Measurements from ENCODE around the gene ZKSCAN5.
"Not testable (repeated sequence)": the region's sequence is repeated elsewhere in the genome, so short reads cannot be mapped to it uniquely, and the experiment has no call there.

The ZKSCAN5 gene

GRCh38 chr7:99525713-99526440 lies 21.4 kb downstream of the ZKSCAN5 start:
- Histone ChIP-seq H3K9me3 (ENCODE audit: control insufficient read depth, insufficient read depth, low read length) (no peaks in the 10 kb centered on the region), H3K36me3 (ENCODE audit: control insufficient read depth, insufficient read depth, low read length) (peaks cover 9% of the 10 kb centered on the region), H3K27ac (ENCODE audit: low read length) (no peak overlapping the region), H3K4me1 (ENCODE audit: control insufficient read depth, insufficient read depth, low read length) (no peaks in the 10 kb centered on the region), H3K4me3 (ENCODE audit: low read length) (no peak overlapping the region), H3K27me3 (ENCODE audit: control insufficient read depth, insufficient read depth, low read length) (no peaks in the 10 kb centered on the region)
- DNase-seq (ENCODE audit: low read depth, low spot score), result no peak
- no CpG with 5 or more reads among the region's 21 CpGs for WGBS (ENCODE audit: insufficient coverage, insufficient read length)

DNA sequence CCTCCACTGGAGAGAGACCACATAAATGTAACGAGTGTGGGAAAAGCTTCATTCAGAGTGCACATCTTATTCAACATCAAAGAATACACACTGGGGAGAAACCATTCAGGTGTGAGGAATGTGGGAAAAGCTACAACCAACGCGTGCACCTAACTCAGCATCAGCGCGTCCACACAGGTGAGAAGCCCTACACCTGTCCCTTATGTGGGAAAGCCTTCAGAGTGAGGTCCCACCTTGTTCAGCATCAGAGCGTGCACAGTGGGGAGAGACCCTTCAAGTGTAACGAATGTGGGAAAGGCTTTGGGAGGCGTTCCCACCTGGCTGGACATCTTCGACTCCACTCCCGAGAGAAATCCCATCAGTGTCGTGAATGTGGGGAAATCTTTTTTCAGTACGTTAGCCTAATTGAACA lies 26.9 kb downstream of the ZKSCAN5 start:
- DNase-seq (ENCODE audit: low read depth, low spot score), result no peak
- WGBS (ENCODE audit: insufficient coverage, insufficient read length), result no CpG with 5 or more reads among the region's 12 CpGs
- H3K4me1 ChIP-seq (ENCODE audit: control insufficient read depth, insufficient read depth, low read length), result no peaks in the 10 kb centered on the region
- peaks cover 21% of the 10 kb centered on the region for H3K36me3 ChIP-seq (ENCODE audit: control insufficient read depth, insufficient read depth, low read length)
- no peak overlapping the region for H3K27ac ChIP-seq (ENCODE audit: low read length)
- H3K9me3 ChIP-seq (ENCODE audit: control insufficient read depth, insufficient read depth, low read length), result peaks cover 10% of the 10 kb centered on the region
- H3K27me3 ChIP-seq (ENCODE audit: control insufficient read depth, insufficient read depth, low read length), result no peaks in the 10 kb centered on the region
- H3K4me3 ChIP-seq (ENCODE audit: low read length), result no peak overlapping the region

GRCh38 chr7:99535667-99536066 lies 31.2 kb downstream of the ZKSCAN5 start:
- no CpG with 5 or more reads among the region's 2 CpGs for WGBS (ENCODE audit: insufficient coverage, insufficient read length)

DNA sequence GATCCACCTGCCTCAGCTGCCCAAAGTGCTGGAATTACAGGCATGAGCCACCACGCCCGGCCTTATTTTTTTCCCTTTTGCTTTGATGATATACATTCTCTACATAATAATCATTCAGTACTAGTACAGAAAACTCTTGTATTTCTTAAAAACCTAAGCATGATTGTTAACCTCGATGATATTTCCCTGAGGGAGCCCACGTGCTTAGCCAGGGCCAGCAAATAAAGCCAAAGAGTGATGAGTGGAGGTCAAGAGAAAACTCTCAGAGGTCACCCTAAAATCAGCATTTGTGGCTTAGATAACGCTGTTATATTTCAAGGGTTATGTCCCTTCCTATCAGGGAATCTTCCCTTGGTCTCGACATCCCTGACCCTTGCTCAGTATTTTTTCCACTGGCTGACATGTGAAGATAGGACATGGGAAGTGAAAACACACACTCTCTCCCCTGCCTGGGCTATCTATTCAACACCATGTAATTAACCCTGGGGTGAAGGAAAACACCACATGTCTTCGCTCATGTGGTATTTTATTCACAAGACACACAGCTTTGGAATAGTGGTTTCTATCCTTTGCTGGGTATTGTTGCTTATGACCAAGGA lies 34.9 kb downstream of the ZKSCAN5 start:
- H3K36me3 ChIP-seq (ENCODE audit: control insufficient read depth, insufficient read depth, low read length), result no peaks in the 10 kb centered on the region
- DNase-seq (ENCODE audit: low read depth, low spot score), result no peak
- peaks cover 2% of the 10 kb centered on the region for H3K9me3 ChIP-seq (ENCODE audit: control insufficient read depth, insufficient read depth, low read length)
- no CpG with 5 or more reads among the region's 7 CpGs for WGBS (ENCODE audit: insufficient coverage, insufficient read length)
- no peak overlapping the region for H3K27ac ChIP-seq (ENCODE audit: low read length)
- no peaks in the 10 kb centered on the region for H3K4me1 ChIP-seq (ENCODE audit: control insufficient read depth, insufficient read depth, low read length)
- H3K27me3 ChIP-seq (ENCODE audit: control insufficient read depth, insufficient read depth, low read length), result no peaks in the 10 kb centered on the region
- no peak overlapping the region for H3K4me3 ChIP-seq (ENCODE audit: low read length)

More at GRCh38 chr7:99535667-99536066, 31.2 kb downstream of the ZKSCAN5 start:
- Histone ChIP-seq H3K4me1 (ENCODE audit: control insufficient read depth, insufficient read depth, low read length) (no peaks in the 10 kb centered on the region), H3K27me3 (ENCODE audit: control insufficient read depth, insufficient read depth, low read length) (no peaks in the 10 kb centered on the region), H3K36me3 (ENCODE audit: control insufficient read depth, insufficient read depth, low read length) (peaks cover 16% of the 10 kb centered on the region), H3K27ac (ENCODE audit: low read length) (no peak overlapping the region), H3K4me3 (ENCODE audit: low read length) (no peak overlapping the region), H3K9me3 (ENCODE audit: control insufficient read depth, insufficient read depth, low read length) (peaks cover 12% of the 10 kb centered on the region)
- DNase-seq (ENCODE audit: low read depth, low spot score), result no peak

GRCh38 chr7:99540542-99540941 lies 36.1 kb downstream of the ZKSCAN5 start:
- Histone ChIP-seq H3K36me3 (ENCODE audit: control insufficient read depth, insufficient read depth, low read length) (no peaks in the 10 kb centered on the region), H3K27ac (ENCODE audit: low read length) (no peak overlapping the region), H3K27me3 (ENCODE audit: control insufficient read depth, insufficient read depth, low read length) (no peaks in the 10 kb centered on the region), H3K9me3 (ENCODE audit: control insufficient read depth, insufficient read depth, low read length) (peaks cover 2% of the 10 kb centered on the region), H3K4me1 (ENCODE audit: control insufficient read depth, insufficient read depth, low read length) (no peaks in the 10 kb centered on the region), H3K4me3 (ENCODE audit: low read length) (no peak overlapping the region)
- WGBS (ENCODE audit: insufficient coverage, insufficient read length), result no CpG with 5 or more reads among the region's 5 CpGs
- DNase-seq (ENCODE audit: low read depth, low spot score), result no peak

DNA sequence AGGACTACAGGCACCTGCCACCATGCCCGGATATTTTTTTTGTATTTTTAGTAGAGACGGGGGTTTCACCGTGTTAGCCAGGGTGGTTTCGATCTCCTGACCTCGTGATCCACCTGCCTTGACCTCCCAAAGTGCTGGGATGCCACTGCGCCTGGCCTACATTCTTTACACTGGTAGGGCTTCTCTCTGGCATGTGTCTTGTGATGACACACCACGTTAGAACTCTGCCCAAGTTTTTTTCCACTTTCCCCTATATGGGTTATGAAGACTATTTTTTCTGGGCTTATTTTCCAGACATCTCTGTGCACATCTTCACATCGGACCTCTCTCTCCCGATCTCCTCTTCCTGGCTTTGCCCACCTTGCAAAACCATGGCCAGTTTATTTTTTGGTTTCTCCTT lies 36.8 kb downstream of the ZKSCAN5 start:
- H3K27me3 ChIP-seq (ENCODE audit: control insufficient read depth, insufficient read depth, low read length), result no peaks in the 10 kb centered on the region
- no peak for DNase-seq (ENCODE audit: low read depth, low spot score)
- peaks cover 2% of the 10 kb centered on the region for H3K9me3 ChIP-seq (ENCODE audit: control insufficient read depth, insufficient read depth, low read length)
- no peaks in the 10 kb centered on the region for H3K4me1 ChIP-seq (ENCODE audit: control insufficient read depth, insufficient read depth, low read length)
- no peak overlapping the region for H3K27ac ChIP-seq (ENCODE audit: low read length)
- H3K4me3 ChIP-seq (ENCODE audit: low read length), result no peak overlapping the region
- WGBS (ENCODE audit: insufficient coverage, insufficient read length), result no CpG with 5 or more reads among the region's 9 CpGs
- H3K36me3 ChIP-seq (ENCODE audit: control insufficient read depth, insufficient read depth, low read length), result no peaks in the 10 kb centered on the region

GRCh38 chr7:99543081-99543671 lies 38.7 kb downstream of the ZKSCAN5 start:
- Histone ChIP-seq H3K4me1 (ENCODE audit: control insufficient read depth, insufficient read depth, low read length) (no peaks in the 10 kb centered on the region), H3K36me3 (ENCODE audit: control insufficient read depth, insufficient read depth, low read length) (peaks cover 3% of the 10 kb centered on the region; the same call in 1 of the 2 replicates)
- WGBS (ENCODE audit: insufficient coverage, insufficient read length), result no CpG with 5 or more reads among the region's 34 CpGs

GRCh38 chr7:99543916-99544315 lies 39.5 kb downstream of the ZKSCAN5 start:
- WGBS (ENCODE audit: insufficient coverage, insufficient read length), result no CpG with 5 or more reads among the region's 6 CpGs
- Histone ChIP-seq H3K4me3 (ENCODE audit: low read length) (no peak overlapping the region), H3K36me3 (ENCODE audit: control insufficient read depth, insufficient read depth, low read length) (peaks cover 3% of the 10 kb centered on the region; the same call in 1 of the 2 replicates), H3K4me1 (ENCODE audit: control insufficient read depth, insufficient read depth, low read length) (no peaks in the 10 kb centered on the region), H3K27ac (ENCODE audit: low read length) (no peak overlapping the region), H3K9me3 (ENCODE audit: control insufficient read depth, insufficient read depth, low read length) (peaks cover 2% of the 10 kb centered on the region), H3K27me3 (ENCODE audit: control insufficient read depth, insufficient read depth, low read length) (no peaks in the 10 kb centered on the region)
- no peak for DNase-seq (ENCODE audit: low read depth, low spot score)

More at GRCh38 chr7:99543081-99543671, 38.7 kb downstream of the ZKSCAN5 start:
- Histone ChIP-seq H3K27ac (ENCODE audit: low read length) (no peak overlapping the region), H3K4me3 (ENCODE audit: low read length) (no peak overlapping the region), H3K27me3 (ENCODE audit: control insufficient read depth, insufficient read depth, low read length) (no peaks in the 10 kb centered on the region), H3K9me3 (ENCODE audit: control insufficient read depth, insufficient read depth, low read length) (peaks cover 2% of the 10 kb centered on the region)
- no peak for DNase-seq (ENCODE audit: low read depth, low spot score)

- not testable (repeated sequence) for H3K9me3 ChIP-seq (ENCODE audit: control insufficient read depth, insufficient read depth, low read length); H3K4me3 ChIP-seq (ENCODE audit: low read length)
These were observed 40.8 kb downstream of the ZKSCAN5 start for GRCh38 chr7:99545308-99545707.

GRCh38 chr7:99549545-99549944 lies 45.1 kb downstream of the ZKSCAN5 start:
- H3K4me3 ChIP-seq (ENCODE audit: low read length); H3K27ac ChIP-seq (ENCODE audit: low read length); DNase-seq (ENCODE audit: low read depth, low spot score); H3K4me1 ChIP-seq (ENCODE audit: control insufficient read depth, insufficient read depth, low read length); H3K36me3 ChIP-seq (ENCODE audit: control insufficient read depth, insufficient read depth, low read length); H3K27me3 ChIP-seq (ENCODE audit: control insufficient read depth, insufficient read depth, low read length); H3K9me3 ChIP-seq (ENCODE audit: control insufficient read depth, insufficient read depth, low read length): not testable (repeated sequence)
- no CpG with 5 or more reads among the region's 2 CpGs for WGBS (ENCODE audit: insufficient coverage, insufficient read length)

More at GRCh38 chr7:99545308-99545707, 40.8 kb downstream of the ZKSCAN5 start:
- not testable (repeated sequence) for H3K27ac ChIP-seq (ENCODE audit: low read length); H3K4me1 ChIP-seq (ENCODE audit: control insufficient read depth, insufficient read depth, low read length); H3K36me3 ChIP-seq (ENCODE audit: control insufficient read depth, insufficient read depth, low read length); DNase-seq (ENCODE audit: low read depth, low spot score); H3K27me3 ChIP-seq (ENCODE audit: control insufficient read depth, insufficient read depth, low read length)
- no CpG with 5 or more reads among the region's 5 CpGs for WGBS (ENCODE audit: insufficient coverage, insufficient read length)
